HG02623 (cell line): ENCODE results near the gene ANO1.

Experiments used
- ATAC-seq: cut with Tn5 transposase; IDR thresholded peaks from one replicate; pipeline ENCODE4 v1.9.1; 2021; ENCODE audit warnings: moderate library complexity; ENCODE audit not compliant: unreplicated experiment

Gene ANO1

DNA sequence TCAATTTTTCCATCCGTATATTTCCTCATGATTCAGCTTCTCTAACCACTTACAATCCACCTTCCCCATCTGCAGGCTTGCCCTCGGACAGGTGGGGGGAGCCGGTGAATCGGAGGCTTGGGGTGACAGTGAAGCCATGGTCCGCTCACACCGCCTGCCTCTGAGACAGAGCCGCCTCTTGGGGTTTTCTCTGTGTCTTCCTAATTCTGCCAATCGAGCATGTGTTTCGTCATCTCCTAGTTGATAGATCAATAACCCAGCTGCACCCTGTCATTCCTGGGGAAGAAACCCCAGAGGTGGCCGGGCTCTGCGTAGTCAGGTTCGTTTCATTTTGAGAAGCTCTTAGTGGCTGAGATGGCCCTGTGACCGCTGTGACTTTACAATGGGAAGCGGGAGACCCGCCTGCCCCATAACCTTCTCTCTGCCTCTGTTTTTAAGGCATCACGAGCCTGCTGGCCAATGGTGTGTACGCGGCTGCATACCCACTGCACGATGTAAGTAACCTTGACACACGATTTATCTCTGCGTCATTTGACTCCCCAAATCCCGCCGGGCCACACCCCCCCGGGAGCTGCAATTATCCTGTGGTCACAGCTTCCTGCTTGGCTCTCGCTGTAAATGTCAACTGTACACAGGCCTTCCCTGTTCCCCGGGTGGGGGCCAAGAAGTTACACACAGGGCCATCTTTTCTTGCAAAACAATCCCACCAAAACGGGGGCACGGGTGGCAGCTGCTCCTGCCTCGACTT lies 33.3 kb downstream of the ANO1 start:
- ATAC-seq, result no peak

DNA sequence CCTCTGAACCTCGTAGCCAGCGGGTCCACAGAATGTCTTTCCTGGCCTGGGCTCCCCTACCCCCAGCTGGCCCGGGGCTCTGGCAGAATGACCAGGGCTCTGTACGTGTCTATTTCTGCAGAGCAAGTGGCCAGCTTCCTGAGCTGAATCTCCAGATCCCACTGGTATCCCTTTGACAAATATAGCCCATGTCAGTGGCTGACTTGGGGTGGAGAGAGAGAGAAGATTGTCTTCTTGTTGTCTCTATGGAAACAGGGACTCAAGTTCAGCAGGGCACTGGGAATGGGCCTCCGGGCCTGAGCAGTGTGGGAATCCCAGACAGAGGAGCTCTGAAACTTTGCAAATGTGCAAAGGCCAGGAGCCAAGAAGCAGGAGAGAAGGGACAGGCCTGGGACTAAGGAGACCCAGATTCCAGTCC lies 33.9 kb downstream of the ANO1 start:
- no peak for ATAC-seq

DNA sequence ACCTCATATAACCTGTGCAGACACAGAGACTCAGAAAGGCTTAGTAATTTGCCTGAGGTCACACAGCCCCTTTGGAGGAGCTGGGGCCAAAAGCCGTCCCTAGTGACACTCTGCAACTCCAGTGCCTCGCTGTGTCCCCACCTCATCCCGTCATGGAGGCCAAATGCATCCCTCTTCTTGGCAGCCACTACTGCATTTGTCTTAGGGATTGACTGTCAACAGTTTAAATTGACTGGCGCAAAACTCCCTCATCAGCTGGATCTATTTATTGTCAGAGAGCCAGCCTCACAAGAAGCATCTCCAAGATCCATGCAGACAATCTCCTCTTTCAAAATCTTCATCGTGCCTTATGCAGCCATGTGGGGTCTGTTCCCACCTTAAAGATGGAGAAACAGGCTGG lies 35.7 kb downstream of the ANO1 start:
- no peak for ATAC-seq

DNA sequence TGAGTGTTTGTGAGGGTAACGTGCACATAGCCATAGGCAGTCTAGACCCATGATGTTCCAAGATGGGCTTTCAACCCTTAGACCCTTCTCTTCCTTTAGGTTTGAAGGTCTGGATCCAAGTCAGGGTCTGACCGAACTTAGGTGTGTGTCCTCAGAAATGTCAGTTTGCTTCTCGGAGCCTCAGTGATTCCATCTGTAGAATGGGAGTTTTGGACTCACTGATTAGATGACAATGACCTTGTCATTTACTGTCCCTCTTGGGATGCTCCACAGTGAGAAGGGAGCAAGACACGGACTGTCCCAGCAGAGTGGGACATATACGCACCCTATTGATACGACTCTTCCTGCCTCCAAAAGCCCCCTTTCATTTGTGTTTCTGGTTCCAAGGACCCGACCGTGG lies 37.7 kb downstream of the ANO1 start:
- ATAC-seq, result no peak

DNA sequence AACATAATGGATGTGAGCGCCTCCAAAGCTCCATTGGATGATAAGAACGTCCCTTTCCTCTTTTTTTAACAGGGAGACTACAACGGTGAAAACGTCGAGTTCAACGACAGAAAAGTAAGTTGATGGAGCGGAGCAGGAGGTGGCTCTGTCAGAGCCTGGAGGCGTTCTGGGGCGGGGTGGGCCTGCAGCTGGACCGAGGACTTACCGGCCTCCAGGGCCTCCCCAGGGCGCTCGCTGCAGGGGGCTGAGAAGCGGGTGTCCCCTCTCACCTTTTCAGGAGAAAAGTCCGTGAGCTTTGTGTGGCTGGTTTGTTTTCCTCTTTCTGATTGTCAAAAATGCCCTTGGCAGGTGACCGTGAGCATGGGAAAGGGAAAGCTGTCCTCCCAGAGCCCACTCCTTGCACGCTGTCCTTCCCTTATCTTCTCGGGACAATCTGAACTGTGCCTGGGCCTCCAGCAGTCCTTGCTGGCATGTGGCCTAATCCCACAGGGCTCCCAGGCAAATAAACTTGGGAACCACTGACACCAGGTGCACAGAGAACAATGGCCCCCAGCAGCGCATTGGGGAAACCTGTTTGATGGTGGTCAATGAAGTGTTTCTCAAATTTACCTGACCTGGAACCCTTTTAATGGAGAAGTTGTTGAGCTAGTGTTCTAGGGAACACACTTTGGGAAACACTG lies 38.4 kb downstream of the ANO1 start:
- ATAC-seq, result no peak

DNA sequence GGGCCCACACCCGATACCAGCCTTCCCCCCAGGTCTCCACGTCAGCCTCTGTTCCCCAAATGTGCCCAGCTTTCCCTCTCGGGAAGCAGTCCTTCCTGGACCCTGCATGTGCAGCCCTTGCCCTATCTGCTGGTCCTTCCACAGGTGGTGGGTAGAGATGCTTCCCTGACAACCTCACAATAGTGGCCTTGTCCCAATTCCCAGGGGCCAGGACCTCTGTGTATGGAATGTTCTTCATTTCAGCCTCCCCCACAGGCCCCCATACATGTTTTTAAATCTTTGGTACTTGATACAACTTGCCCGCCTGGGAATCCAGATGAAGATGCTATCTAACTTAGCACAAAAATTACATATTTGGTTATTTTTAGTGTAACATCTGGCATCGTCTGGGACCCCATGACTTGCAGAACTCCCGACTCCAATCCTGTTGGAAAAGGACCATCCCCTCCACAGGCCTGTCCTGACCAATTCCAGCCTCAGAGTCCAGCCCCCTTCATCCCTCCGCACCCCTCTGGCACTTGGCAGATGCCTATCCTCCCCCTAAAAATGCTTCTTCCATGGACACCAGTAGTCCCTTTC lies 39.5 kb downstream of the ANO1 start:
- no peak for ATAC-seq

DNA sequence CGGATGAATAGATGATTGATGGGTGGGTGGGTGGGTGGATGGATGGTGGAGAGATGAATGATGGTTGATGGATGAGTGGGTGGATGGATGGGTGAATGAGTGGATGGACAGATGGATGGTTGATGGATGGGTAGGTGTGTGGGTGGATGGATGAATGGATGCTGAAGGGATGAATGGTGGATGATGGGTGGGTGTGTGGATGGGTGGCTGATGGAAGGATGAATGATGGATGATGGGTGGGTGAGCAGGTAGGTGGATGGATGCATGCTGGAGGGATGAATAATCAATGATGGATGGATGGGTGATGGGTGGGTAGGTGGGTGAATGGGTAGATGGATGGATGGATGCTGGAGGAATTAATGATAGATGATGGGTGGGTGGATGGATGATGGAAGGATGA lies 40.5 kb downstream of the ANO1 start:
- no peak for ATAC-seq

DNA sequence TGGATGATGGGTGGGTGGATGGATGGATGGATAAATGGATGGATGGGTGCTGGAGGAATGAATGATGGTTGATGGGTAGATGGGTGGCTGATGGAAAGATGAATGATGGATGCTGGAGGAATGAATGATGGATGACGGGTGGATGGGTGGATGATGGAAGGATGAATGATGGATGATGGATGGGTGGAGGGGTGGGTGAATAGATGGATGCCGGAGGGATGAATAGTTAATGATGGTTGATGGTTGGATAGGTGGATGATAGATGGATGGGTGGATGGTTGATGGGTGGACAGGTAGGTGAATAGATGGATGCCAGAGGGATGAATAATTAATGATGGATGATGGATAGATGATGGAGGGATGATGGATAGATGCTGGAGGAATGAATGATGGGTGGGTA lies 41.4 kb downstream of the ANO1 start:
- ATAC-seq, result no peak

DNA sequence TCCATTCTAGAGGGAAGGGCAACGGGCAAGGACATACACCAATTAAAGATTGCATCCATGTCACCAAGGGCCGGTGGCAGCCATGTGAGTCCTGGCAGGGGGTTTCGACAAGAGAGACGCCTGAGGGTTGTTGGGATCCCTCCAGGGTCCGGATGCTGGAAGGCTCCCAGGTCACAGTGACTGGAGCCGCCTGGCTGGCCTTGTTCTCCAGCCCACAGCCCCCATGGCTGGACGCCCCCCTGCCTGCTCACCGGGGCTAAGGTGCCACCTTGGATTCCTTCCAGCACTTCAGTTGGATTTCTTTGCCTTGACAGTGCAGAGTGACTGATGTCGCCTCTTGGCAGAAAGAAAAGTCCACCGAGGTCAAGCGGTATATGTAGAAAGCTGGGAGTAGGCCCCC lies 42.6 kb downstream of the ANO1 start:
- no peak for ATAC-seq

DNA sequence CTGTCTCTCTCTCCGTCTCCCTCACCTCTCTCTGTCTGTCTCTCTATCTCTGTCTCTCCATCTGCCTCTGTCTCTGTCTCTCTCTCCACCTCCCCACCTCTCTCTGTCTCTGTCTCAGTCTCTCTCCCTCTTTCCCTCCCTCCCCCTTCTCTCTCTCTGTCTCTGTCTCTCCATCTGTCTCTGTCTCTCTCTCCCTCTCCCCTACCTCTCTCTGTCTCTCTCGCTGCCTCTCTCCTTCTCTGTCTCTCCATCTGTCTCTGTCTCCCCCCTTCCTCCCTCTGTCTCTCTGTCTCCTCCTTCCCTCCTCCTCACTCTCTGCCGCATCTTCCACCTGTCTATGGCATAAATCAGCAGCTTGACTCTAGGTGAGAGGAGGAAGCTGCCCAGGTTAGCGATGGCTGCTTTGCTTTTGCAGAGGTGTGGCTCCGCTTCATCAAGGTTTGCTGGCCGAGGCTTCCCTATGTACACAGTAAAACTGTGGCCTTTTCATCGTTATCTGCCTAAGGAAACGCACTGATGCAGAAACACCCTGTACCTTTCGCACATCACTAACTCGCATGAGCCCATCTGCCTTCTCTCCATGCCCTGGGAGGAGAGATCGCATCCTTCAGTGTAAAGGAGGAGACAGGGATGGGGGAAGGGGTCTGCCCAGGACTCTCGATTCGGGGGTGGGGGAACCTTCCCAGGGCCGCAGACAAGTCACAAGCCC lies 44.5 kb downstream of the ANO1 start:
- ATAC-seq, result no peak

DNA sequence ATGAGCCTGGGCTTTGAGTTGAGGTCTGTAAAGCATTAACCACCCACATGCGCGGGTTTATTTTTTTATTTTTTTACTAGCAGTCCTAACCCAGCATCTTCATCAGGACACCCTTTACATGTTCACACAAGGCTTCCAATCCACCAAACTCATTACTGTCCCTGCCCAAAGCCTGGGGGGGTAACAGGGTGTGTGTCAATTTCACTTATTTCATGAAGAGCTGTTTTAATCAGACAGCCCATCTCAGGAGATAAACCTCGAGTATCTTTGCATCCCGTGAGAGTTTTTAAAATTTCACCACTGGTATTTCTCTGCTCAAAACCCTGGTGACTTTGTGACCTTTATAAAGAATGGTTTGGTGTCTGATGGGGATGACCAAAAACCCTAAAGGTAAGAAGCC lies 45.6 kb downstream of the ANO1 start:
- no peak for ATAC-seq

DNA sequence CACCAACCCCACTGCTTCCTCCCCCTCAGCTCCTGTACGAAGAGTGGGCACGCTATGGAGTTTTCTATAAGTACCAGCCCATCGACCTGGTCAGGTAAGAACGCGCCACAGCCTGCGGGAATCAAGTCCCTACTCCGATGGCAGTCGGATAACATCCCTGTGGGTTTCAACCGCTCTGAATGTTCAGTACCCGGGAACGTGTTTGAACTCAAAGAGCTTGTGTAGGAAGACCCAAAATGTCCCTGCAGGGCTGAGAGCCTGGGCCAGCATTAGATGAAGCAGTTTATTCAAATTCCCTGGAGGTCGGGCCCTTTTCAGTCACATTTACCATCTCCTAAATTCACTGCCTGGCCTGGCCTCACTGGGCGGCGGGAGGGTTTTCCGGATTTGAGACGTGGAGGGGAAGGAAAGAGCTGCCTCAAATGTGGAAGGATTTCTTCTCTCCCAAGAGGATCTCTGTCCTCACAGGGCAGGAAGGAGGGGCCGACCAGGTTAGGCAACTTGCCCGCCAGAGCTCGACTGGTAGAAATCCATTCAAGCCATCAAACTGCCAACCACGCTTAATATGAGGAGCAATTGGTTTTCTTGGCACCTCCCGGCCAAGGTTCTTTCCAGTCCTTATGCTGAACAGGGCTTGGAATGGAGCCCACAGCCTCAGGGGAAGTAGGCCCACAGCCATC lies 46.3 kb downstream of the ANO1 start:
- ATAC-seq, result no peak

DNA sequence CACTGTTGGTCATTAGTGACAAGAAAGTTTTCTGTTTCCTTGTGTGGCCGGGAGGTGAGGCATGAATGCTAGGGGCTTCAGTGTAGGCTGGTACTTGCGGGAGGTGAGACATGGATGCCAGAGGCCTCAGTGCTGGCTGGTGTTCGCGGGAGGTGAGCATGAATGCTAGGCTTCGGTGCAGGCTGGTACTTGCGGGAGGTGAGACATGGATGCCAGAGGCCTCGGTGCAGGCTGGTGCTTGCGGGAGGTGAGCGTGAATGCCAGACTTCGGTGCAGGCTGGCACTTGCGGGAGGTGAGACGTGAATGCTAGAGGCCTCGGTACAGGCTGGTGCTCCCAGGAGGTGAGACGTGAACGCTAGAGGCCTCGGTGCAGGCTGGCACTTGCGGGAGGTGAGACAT lies 48.4 kb downstream of the ANO1 start:
- ATAC-seq, result no peak

DNA sequence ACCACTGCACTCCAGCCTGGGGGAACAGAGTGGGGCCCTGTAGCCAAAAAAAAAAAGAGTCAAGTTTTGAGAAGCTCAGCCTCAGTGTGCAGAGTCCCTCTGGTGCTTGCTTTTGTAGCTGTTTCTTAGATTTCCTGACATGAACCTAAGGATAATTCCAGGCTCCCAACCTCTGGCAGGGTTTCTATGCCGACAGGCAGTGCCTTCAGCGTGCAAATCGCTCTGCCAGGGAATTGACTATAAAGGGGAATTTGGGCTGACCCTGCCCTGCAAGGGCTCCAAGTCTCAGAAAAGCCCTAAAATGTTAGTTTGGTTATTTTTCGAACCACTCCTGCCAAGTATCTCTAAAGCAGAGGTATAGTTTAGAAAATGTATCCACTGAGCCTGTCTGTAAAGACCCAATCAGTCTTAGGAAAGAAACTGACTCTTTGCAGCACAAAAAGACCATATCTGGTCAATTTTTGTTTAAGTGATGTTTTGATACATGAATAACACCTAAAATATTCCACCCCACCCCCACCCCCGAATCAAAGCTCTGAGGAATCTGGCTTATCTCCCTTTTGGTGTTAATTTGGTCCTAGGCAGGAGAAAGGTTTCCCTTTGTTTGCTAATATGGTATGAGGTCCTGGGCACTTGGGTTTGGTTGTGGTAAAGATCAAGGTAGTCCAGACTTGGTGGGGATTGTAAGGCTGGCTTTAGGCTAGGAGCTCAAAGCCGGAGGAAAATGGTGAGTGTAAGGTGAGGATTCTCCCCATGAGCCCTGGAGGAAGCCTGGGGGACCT lies 49.7 kb downstream of the ANO1 start:
- ATAC-seq, result no peak

DNA sequence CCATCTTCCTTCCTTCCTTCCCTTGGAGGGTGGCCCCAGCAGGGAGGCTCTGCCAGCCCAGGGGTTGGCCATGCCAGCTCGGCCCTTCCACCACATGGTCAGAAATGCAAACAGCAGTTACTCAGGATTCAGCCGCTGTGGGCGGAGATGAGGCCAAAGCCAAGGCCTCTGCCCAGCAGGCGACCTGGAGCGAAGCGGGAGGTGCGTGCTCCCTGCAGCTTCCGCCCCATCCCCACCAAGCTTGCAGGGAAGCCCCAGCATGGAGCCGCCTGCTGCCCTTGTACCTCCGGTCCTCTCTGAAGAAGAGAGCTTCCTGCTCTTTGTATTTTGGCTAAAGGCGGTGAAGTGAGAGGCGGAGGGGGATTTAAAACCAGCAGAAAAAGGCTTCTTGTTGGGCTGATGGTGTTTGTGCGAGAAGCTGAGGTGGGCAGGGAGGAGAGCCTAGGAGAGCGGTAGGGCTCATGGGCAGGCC lies 50.4 kb downstream of the ANO1 start:
- ATAC-seq, result no peak

DNA sequence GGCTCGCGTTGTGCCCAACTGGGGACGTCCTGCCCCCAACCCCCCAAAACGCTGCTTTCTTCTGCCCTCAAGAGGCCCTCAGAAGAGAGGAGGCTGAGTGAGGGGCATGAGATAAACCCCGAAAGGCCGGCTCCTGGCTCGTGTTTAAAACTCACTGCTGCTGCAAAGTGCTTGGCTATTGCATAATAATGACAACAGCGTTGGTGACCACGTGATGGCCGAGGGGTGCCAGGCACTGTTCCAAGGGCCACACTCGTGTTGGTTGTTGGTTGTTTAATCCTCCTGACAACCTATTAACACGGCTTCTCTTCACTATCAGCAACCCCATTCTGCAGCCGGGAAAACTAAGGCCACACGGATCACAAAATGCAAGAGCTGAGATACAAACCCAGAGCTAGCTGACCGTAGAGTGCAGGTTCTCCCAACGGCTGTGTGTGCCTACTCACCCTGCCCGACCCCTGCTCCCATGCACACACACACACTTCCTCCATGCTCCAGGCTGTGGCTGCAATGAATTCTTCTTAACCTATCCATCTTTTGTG lies 51.0 kb downstream of the ANO1 start:
- ATAC-seq, result no peak

DNA sequence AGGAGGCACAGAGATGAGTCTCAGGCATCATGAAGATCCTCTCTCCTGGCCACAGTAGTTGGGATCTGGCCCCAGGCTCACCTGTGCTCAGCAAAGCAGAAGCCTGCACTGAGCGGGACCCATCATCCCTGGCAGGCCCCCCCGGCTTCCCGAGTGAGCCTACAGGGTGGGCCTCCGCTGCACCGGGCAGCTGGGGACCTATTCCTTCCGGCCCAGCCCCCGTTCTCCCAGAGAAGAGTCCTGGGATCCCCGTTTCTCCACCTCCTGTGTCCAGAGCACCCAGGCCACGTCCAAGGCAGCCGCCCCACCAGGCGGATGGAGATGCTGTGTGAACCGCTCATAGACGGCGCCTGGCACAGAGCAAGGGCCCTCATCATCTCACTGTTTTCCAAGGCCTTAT lies 52.5 kb downstream of the ANO1 start:
- no peak for ATAC-seq

DNA sequence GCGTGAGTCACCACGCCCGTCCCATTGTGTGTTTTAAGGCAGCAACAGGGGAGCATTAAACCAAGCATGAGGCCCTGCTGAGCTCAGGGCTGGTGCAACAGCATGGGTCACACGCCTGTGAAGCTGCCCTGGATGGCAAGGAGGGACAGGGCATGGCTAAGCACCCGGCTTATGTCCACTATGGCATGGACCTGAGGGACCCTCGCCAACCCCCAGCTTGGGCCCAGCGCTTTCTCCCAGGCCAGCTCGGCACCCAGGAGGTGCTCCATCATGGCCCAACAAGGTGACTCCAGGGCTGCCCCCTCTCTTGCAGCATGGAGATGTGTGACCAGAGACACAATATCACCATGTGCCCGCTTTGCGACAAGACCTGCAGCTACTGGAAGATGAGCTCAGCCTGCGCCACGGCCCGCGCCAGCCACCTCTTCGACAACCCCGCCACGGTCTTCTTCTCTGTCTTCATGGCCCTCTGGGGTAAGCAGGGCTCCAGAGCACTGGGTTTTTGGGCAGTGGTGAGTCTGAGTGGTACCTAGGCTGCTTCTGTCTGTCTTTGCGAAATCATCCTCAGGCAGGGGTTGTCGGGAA lies 53.6 kb downstream of the ANO1 start:
- no peak for ATAC-seq

DNA sequence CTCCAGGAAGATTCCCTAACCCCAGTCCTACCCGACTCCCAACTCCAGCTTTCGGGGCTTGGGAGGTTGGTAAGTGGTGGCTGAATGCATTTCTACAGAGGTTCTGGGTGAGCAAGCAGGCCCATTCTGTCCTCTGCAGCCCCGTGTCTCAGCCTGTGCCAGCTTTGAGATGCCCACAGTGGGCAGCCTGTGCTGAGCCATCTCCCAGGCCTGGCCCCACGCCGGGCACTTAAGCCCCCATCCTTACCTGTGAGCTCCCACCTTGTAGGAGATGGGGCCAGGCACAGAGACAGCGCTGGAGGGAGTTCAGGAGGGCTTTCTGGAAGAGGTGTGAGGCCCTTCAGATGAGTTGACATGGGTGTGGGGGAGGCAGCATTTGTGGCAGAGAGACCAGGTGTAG lies 54.5 kb downstream of the ANO1 start:
- no peak for ATAC-seq
